ENCODE results near the gene HERC2.

Gene HERC2

DNA sequence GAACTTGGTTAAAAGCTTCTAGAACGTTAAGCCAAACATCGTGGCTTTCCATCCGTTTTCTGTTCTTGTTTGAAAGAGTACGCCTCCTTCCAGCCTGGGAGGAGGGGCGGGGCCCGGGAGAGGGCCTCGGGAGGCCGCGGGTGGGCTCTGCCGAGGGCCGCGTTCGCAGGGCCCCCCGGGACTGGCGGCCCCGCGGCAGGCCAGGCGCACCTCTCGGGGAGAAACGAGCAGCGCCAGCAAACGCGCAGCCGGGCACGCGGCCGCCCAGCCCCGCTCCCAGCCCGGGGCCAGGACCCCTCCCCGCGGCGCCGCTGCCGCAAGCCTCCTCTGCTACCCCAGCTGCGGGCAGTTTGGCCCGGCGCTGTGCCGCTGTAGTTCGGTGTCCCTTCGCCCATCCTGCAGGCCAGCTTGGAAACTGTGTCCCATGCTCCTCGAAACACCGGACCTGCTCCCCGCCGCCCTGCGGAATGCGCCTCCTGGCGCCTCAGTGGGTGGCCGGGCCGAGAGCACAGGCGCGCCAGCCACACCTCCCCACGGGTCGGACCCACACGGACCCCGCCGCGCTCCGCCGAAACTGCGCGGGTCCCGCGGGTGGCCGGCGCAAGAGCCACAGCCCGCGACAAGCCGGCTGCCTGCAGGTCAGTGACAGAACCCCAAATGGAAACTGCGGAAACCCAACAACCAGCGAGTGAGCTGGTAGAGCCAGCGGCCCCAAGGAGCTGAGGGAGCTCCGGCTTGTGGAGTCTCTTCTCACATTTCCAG lies 225.1 kb downstream of the HERC2 start:
- no peak for DNase-seq (ENCODE audit: low spot score)

DNA sequence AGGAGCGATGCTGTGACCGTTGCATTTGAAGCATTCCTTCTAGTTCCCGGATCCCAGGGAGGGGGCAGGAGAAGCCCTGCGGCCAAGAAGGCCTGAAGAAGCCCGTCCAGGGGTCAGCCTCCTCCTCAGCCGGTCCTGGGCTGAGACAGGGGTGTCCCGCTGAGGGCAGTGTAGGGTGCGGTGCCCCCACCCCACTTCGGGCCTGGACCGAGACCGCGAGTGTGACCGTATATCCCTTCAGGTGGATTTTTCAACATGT lies 225.6 kb downstream of the HERC2 start:
- no peak for DNase-seq (ENCODE audit: low spot score)

DNA sequence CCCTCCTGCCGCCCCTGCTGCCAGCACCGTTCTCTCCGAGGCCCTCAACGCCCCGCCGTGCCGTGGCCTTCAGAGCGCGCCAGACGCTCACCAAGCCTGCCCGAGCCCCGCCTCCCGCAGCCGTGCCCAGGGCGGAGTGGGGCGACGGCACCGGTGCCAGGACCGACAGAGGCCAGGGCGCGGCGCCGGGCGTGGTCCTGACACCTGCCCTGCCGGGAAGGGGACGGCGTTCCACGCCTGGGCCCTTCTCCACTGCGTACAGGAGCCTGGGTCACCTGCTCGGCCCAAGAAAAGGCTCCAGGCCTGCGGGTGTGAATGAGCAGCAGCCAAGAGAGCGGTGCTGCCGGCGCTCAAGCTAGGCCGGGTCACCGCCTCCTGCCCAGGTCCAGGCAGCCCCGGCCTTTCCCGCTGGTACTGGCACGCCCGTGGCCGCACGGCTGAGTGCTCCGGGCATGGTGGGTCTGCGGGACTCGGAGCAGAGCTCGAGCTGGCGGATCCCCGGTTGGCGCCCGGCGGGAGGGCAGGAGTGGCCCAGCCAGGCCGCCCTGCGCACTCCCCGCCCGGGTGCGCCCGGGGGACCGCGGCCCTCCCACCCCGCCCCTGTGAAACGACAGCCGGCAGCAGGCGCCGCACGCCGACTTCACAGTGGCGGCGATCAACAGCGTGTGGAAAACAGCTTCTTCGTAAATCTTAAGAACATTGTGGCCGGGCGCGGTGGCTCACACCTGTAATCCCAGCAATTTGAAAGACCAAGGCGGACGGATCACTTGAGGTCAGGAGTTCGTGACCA lies 227.1 kb downstream of the HERC2 start:
- peak; percentile 28 for DNase-seq (ENCODE audit: low spot score)

DNA sequence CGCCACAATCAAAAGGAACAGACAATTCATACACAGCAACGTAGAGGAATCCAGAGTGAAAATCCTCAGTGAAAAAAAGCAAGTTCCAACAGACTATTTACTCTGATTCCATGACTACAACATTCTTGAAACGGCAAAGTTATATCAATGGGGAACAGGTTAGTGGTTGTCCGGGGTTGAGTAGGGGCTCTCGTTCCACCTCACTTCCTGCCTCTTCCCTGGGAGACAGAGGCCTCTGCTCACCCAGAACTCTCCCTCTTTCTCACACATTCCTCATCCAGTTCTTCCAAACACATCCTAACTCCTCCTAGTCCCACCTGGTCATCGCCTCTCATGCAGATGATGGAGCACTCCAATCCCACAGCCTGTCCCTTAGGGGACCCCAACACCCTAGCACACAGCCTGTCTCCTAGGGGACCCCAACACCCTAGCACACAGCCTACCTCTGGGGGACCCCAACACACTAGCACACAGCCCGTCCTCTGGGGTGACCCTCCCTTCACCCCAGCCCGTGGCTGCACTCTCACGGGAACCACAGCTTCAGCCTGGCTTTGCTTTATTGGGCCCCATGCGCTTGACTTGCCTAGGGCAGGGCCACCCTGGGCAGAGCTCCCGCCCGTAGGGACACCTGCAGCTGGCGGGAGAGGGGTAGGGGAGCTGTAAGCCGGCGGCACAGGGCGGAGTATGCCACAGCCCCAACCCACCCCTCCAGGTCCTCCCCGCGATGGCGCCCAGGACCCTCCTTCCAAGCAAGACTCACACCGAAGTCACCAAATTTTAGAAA lies 228.0 kb downstream of the HERC2 start:
- DNase-seq (ENCODE audit: low spot score), result no peak

DNA sequence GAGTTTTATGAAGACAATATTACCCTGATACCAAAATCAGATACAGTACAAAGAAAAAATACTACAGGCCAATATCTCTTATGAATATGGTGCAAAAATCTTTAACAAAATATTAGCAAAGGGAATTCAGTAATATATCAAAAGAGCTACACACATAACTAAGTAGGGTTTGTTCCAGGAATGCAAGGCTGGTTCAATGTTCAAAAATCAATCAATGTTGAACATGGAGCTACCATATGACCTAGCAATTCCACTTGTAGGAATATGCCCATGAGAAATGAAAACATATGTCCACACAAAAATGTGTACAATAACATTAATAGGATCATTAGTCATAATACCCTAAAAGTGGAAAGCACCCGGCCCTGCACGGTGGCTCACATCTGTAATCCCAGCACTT lies 230.7 kb downstream of the HERC2 start:
- DNase-seq (ENCODE audit: low spot score), result no peak

DNA sequence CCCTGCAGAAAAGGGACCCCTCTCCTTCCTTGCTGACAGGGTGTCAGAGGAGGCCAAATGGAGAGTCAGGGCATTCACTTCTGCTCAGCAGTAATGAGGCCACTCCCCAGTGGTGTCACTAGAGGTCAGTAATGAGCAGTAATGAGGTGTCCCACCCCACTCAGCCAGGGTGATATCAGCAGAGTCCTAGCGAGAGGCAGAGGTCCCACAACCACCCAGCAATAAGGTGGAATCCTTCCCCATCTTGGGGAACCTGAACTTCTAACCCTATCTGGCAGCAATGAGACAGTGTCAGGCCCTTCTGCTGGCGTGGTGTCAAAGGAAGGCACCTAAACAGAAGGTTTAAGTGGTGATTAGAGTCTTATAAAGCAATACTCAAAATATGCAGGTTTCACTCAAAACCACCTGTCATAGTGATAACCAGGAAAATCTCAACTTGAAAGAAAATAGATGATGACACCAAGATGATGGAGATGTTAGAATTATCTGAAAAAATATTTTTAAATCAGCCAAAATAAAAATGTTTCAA lies 235.7 kb downstream of the HERC2 start:
- peak; percentile 67 for DNase-seq (ENCODE audit: low spot score)

DNA sequence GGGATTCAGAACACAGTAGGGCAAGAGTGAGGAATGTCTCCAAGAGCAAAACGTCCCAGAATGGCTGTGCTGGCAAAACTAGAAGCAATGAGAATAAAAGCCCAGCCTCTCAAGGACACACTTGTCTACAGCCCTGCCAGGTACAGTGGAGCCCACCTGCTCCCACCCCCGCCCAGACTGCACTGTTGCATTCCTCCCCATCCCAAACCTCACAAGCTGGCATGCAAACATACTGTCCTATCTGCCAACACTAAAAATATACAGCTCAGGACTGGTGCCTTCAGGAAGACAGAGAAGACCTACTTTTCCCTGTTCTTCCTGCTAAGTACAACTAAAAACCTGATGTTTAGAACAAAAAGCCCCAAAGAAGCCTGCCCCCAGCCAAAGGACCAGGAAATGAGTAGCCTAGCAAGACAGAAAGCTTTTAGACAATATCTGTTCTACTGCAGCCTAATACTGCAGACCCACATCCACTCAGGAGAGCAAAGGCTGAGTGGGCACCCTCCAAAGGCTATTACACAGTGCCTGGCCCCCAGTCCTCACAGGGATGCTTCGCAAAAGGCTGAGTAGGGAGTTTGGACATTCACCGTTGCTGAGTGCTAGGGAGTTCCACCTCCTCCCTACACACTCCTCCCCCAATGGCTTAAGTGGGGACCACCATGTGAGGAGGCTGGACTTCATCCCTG lies 236.3 kb downstream of the HERC2 start:
- DNase-seq (ENCODE audit: low spot score), result no peak

DNA sequence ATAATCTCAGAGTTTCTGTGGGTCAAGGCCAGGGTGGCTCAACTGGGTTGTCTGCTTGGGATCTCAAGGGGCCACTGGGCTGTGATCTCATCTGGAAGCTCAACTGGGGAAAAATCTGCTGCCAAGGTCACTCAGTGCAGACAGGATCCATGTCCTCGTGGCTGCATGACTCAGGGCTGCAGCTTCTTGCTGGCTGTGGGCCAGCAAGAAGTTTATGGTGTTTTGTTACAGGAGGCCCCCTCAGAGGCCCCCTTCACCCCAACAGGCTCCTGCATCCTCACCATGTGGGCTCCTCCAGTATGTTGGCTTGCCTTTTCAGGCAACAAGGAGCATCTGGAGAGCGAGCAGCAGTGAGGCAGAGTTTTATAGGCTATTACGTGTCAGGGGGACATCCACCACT lies 237.4 kb downstream of the HERC2 start:
- no peak for DNase-seq (ENCODE audit: low spot score)

DNA sequence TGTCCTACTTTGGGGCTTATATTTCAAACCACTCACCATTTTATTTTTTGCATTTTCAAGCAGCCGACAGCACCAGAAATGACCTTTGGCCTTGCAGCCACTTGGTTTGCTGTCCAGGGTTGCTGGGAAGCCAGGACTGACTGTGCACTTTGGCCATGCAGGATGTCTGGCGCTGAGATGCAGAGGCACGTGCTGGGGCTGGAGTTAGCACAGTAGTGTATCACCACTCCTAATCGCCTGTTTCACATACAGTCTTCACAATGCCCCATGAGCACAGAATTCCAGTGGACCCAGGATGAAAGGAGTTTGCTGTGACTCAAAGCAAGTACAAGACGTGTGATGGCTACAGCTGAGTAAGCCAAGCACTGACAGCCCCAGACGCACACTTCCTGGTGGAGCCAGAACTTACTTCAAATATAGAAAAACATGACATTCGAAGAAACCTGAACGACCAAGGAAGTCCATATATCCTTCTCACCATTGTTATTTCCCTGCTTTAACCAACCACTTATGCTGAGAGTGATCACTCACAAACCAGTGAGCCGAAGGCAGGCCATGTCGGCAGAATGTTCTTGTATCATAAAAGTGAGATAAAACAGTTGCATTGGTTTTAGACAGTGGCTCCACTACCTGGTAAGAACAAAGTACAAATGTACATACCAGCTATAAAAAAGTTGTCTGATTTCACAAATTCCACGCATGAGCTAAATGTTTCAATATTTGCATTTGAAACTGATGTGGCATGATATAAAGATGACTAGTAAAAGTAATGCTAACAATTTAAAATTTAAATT lies 238.9 kb downstream of the HERC2 start:
- DNase-seq (ENCODE audit: low spot score), result no peak

DNA sequence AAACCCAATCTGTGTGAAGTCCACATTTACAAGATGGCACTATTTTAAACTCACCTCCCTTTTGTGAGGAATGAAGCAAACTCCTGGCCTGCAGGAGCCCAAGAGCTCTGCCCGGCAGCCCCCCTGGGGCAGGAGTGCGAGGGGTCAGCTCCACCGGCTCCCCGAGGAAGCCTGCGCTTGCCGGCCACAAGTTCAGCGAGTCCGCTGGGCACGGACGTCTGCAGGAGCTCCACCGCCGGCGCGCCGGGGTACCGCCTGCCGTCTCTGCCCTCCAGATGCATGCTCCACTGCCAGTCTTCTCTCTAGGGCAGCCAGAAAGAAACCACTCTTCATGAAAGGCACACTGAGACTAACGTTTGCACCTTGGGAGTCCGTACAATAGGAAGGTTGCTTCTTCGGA lies 240.4 kb downstream of the HERC2 start:
- DNase-seq (ENCODE audit: low spot score), result no peak

DNA sequence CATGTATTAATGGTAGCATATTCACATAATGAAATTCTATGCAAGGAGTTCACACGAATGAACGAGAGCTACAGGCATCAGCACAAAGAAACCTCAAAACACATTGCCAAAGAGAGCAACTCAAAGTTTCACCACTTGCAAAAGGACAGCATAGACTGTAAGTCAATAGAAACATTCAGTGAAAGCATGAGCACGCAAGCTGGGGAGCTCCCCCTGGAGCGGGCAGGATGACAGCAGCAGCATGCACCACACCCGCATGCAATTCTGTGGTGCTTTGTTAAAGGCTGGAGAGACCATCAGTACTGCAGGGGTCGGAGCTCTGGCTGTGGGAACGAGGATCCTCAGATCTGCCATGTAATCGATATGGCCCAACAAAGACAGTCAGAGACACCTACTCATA lies 241.6 kb downstream of the HERC2 start:
- DNase-seq (ENCODE audit: low spot score), result no peak

DNA sequence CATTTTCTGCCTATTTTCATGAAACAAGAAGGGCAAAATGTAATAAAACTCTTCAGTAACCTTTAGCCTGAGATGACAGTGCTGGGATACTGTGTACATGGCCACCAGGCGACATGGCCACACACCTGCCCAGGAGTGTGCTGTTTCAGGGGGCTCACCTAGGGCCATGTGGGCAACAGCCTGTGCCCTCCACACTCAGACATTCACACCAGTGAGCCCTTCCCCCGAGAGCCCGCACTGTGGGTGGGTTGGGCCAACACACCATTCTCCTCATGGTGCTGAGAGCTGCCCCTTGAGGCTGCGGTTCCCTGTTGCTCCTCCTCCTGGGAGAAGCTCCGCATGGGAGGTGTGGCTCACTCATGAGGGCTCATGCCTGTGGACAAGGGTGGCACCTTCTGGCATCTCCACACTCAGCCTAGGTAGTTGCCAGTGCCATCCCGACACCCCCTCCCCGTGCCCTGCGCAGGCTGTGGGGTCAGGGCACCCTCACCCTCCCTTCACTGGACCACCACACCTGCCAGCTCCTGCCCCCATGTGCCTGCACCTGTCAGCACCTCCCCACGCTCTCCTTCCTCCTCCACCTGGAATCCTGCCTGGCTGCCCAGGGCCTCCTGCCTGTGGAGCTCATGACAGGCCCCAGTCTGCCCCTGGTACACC lies 242.5 kb downstream of the HERC2 start:
- no peak for DNase-seq (ENCODE audit: low spot score)

DNA sequence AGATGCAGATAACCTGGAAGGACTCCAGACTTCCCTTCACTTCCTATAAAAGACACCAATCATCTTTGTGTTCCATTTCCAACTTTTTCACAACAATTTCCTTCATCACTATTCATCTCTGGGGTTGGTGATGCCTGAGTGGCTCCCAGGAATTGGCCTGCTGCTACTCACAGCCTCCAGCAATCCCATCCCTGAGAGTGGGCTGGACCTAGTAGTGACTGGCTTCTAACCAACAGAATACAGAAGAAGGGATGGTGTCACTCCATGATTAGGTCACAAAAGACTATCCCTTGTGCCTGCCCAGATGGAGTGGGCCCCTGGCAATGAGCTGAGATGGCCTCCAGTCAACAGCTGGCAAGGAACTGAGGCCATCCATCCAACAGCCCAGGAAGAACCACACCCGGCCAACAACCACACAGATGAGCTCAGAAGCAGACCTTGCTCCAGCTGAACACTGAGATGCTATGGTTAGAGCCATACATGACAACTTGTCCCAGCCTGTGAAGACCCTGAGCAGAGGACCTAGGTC lies 243.7 kb downstream of the HERC2 start:
- DNase-seq (ENCODE audit: low spot score), result no peak

DNA sequence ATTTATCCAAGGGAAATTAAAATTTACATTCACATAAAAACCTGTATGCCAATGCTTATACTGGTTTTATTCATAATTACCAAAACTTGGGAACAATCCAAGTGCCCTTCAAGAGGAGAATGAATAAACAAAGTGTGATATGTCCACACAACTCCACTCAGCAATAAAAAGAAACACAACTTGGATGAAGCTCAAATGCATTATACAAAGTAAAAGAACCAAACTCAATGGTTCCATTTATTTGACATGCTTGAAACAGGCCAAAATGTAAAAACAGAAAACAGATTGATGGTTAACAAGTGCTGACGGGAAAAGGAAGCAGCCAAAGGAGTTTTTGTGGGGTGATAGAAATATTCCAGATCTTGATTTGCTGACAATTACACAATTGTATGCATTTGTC lies 246.4 kb downstream of the HERC2 start:
- DNase-seq (ENCODE audit: low spot score), result no peak

DNA sequence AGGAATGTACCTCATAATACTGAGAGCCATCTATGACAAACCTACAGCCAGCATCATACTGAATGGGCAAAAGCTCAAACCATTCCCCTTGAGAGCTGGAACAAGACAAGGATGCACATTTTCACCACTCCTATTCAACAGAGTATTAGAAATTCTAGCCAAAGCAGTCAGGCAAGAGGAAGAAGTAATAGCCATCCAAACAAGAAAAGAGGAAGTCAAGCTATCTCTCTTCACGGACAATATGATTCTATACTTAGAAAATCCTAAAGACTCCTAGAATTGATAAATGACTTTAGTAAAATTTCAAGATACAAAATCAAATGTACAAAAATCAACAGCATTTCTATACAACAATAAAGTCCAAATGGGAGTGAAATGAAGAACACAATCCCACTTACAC lies 253.0 kb downstream of the HERC2 start:
- DNase-seq (ENCODE audit: low spot score), result no peak

DNA sequence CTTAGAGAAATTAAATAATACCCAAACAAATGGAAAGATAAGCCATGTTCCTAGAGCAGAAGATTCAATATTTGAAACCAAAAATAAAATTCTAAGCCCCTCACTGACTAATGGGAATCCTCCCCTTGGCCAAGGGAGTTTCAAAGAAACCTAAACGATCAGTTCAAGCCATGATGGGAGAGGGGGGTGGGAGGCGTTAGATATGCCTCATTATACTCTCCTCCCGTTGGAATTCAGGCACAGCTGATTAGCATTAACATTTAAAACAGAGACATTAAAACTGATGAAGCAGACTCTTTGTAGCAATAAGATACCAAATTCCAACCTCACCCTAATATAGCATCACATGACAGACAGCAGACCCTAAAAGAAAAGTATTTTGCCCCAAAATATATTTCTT lies 255.7 kb downstream of the HERC2 start:
- DNase-seq (ENCODE audit: low spot score), result no peak
